ENCODE measurements around the gene TEX35.

DNA sequence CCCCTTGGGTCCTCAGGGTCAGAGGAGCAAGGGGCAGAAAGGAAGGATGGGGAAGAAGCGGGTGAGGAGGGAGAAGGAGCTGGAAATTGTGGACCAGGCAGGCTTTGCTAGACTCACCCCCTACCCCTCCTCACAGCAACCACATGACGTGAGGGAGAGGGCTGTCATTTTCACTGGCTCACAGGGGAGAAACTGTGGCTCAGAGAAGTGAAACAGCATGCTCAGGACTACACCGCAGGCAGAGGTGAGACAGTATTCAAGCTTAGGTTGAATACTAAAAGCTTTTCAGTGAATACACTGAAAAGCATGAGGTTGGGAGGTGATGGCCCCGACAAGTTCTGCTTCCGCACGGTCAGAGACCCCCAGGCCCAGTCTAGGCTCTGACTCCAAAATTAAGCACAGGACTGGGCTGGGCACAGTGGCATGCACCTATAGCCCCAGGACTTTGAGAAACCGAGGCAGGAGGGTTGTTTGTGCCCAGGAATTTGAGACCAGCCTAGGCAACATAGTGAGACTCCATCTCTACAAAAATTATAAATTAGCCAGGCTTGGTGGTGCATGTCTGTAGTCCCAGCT, 14.9 kb upstream of the TEX35 start:
- TF ChIP-seq, protein P1, sequence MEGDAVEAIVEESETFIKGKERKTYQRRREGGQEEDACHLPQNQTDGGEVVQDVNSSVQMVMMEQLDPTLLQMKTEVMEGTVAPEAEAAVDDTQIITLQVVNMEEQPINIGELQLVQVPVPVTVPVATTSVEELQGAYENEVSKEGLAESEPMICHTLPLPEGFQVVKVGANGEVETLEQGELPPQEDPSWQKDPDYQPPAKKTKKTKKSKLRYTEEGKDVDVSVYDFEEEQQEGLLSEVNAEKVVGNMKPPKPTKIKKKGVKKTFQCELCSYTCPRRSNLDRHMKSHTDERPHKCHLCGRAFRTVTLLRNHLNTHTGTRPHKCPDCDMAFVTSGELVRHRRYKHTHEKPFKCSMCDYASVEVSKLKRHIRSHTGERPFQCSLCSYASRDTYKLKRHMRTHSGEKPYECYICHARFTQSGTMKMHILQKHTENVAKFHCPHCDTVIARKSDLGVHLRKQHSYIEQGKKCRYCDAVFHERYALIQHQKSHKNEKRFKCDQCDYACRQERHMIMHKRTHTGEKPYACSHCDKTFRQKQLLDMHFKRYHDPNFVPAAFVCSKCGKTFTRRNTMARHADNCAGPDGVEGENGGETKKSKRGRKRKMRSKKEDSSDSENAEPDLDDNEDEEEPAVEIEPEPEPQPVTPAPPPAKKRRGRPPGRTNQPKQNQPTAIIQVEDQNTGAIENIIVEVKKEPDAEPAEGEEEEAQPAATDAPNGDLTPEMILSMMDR (IDR thresholded peaks at IDR 0.05), result no peak
- TF ChIP-seq POLR2A (IDR thresholded peaks at IDR 0.05), result no peak

Measured in heart left ventricle (tissue), 13 donors.